B cell (primary cell): ENCODE results near the gene ESR2. TPM values are rescaled to one million over a fixed set of nuclear protein-coding genes. Genes with fewer than 3 reads are reported as not detected.

Experiments used
- ATAC-seq: fragments of 200-7000 bp; cut with Tn5 transposase; one replicate; pipeline ENCODE4 v1.10.0; 2021; ENCODE audit warnings: low read depth, mild to moderate bottlenecking, moderate number of reproducible peaks, moderate library complexity
- CTCF ChIA-PET: fragments of 350-600 bp; sonication (Branson Sonifier 250); formaldehyde crosslinking; loops from one replicate; lab custom pipeline; 2021; ENCODE audit warnings: antibody characterized with exemption, inconsistent platforms; lab: Charles Lee
- POLR2A ChIA-PET: fragments of 350-600 bp; sonication (Branson Sonifier 250); formaldehyde crosslinking; loops from one replicate; lab custom pipeline; 2021; ENCODE audit warnings: antibody characterized with exemption; lab: Charles Lee
- DNase-seq: peaks from one replicate; pipeline ENCODE4 v3.0.0; 2013
- H2AFZ ChIP-seq: 2 replicates; pipeline ENCODE4 v1.6.1; 2012; ENCODE audit warnings: mild to moderate bottlenecking, low read depth, low read length; ENCODE audit not compliant: insufficient read depth, poor library complexity, severe bottlenecking
- H3K27ac ChIP-seq, 2 donors: 1 replicate in 1 of 2; 2 replicates in 1 of 2; pipeline ENCODE4 v1.5.1; 2012 to 2013; ENCODE audit warnings: low read length in 2 of 2, mild to moderate bottlenecking in 2 of 2, moderate library complexity in 1 of 2
- H3K27me3 ChIP-seq, 4 experiments: fragments of 200-600 bp in 1 of 4; sonication (generic) in 1 of 4; replicated peaks in 1 of 4; 1 replicate in 2 of 4; 2 replicates in 2 of 4; pipeline versions ENCODE4 v1.6.1 to v1.7.0; 2013 to 2016; ENCODE audit warnings: low read length in 3 of 4, mild to moderate bottlenecking in 2 of 4, mixed read lengths in 1 of 4, moderate library complexity in 1 of 4; ENCODE audit not compliant: insufficient read depth in 4 of 4, control insufficient read depth in 3 of 4; ENCODE audit errors: control extremely low read depth in 1 of 4
- H3K36me3 ChIP-seq, 2 experiments: replicated peaks in 1 of 2; 1 replicate in 1 of 2; 2 replicates in 1 of 2; pipeline versions ENCODE4 v1.6.1 to v1.7.1; 2013; ENCODE audit warnings: low read length in 1 of 2; ENCODE audit not compliant: insufficient read depth in 2 of 2, control insufficient read depth in 1 of 2; ENCODE audit errors: control extremely low read depth in 1 of 2, extremely low read depth in 1 of 2
- H3K4me1 ChIP-seq, 2 donors: fragments of 200-600 bp in 1 of 2; sonication (generic) in 1 of 2; 1 replicate in 1 of 2; 2 replicates in 1 of 2; pipeline versions ENCODE4 v1.5.1 to v1.6.1; 2013 to 2017; ENCODE audit warnings: low read length in 2 of 2; ENCODE audit not compliant: control insufficient read depth in 2 of 2, insufficient read depth in 2 of 2
- H3K4me2 ChIP-seq: replicated peaks from 2 replicates; pipeline ENCODE3; 2012; ENCODE audit warnings: mild to moderate bottlenecking, low read depth, low read length; ENCODE audit not compliant: poor library complexity, severe bottlenecking
- H3K4me3 ChIP-seq, 5 experiments: fragments of 200-600 bp in 1 of 5; sonication (generic) in 1 of 5; 1 replicate in 3 of 5; 2 replicates in 2 of 5; pipeline versions ENCODE4 v1.5.1 to v1.7.0; 2011 to 2016; ENCODE audit warnings: low read length in 4 of 5, mild to moderate bottlenecking in 4 of 5, low read depth in 2 of 5, control low read depth in 1 of 5, moderate library complexity in 1 of 5; ENCODE audit not compliant: insufficient read depth in 1 of 5; ENCODE audit errors: control extremely low read depth in 1 of 5, extremely low read depth in 1 of 5
- H3K79me2 ChIP-seq: fragments of 200-600 bp; sonication (generic); one replicate; pipeline ENCODE4 v1.6.0; 2016; ENCODE audit warnings: low read length; ENCODE audit not compliant: control insufficient read depth, insufficient read depth
- H3K9ac ChIP-seq: fragments of 200-600 bp; sonication (generic); 2 replicates; pipeline ENCODE4 v1.6.1; 2017; ENCODE audit warnings: mild to moderate bottlenecking, low read length, moderate library complexity
- H3K9me3 ChIP-seq, 3 donors: one replicate each; pipeline versions ENCODE4 v1.6.1 to v1.7.1; 2013; ENCODE audit warnings: low read length in 2 of 3; ENCODE audit not compliant: control insufficient read depth in 2 of 3, insufficient read depth in 1 of 3; ENCODE audit errors: control extremely low read depth in 1 of 3
- H4K20me1 ChIP-seq: 2 replicates; pipeline ENCODE4 v1.6.0; 2012; ENCODE audit warnings: mild to moderate bottlenecking, low read length; ENCODE audit not compliant: insufficient read depth, control insufficient read depth, poor library complexity, severe bottlenecking
- H3K27ac Mint-ChIP-seq: one replicate; pipeline ENCODE4 v1.8.0; 2021; ENCODE audit warnings: mixed read lengths
- H3K27me3 Mint-ChIP-seq: one replicate; pipeline ENCODE4 v1.8.0; 2021; ENCODE audit warnings: mixed read lengths
- H3K4me1 Mint-ChIP-seq: one replicate; pipeline ENCODE4 v1.8.0; 2021; ENCODE audit warnings: mixed read lengths
- H3K4me3 Mint-ChIP-seq: one replicate; pipeline ENCODE4 v1.8.0; 2021; ENCODE audit warnings: mixed read lengths
- H3K9me3 Mint-ChIP-seq: one replicate; pipeline ENCODE4 v1.8.0; 2022; ENCODE audit warnings: mixed read lengths; ENCODE audit not compliant: insufficient read depth
- EZH2 ChIP-seq: IDR thresholded peaks from 2 replicates; pipeline ENCODE4 v1.6.1; 2012; ENCODE audit warnings: borderline replicate concordance, low read depth, mild to moderate bottlenecking, moderate library complexity, low read length; ENCODE audit not compliant: insufficient read depth, poor library complexity, severe bottlenecking
- WGBS: methylation state at CpG from one replicate; pipeline ENCODE4 v1.1.5; 2013; ENCODE audit warnings: missing lambda C conversion rate; ENCODE audit not compliant: insufficient coverage; 5-methylcytosine and 5-hydroxymethylcytosine counted together
- intact Hi-C: fragments of 100-400 bp; cut with micrococcal nuclease; formaldehyde crosslinking; loops from one replicate; pipeline ENCODE4 v1.10.0; 2022
- polyA plus RNA-seq: library from polyadenylated mRNA; depleted of rRNA; stranded (reverse); fragments of >200 nt; gene quantifications from 2 replicates; pipeline ENCODE4 v1.2.3, GENCODE V29; 2012
- total RNA-seq, 2 donors: library from RNA; stranded (reverse); fragments of 120-200 nt in 1 of 2; gene quantifications; 1 replicate in 1 of 2; 2 replicates in 1 of 2; pipeline versions ENCODE4 v1.2.3 to v1.2.4, GENCODE V29; 2013 to 2022
- TF ChIP-seq, protein P1 (sequence below): fragments of 200-600 bp; IDR thresholded peaks from one replicate; pipeline ENCODE4 v1.8.0; 2022; ENCODE audit warnings: antibody characterized with exemption, mild to moderate bottlenecking

The ESR2 gene
- total and polyA plus RNA-seq, 2 donors (not counting 1 experiment from before 2014, with no cell fraction given) = 5.4 to 87.8 TPM

GRCh38 chr14:64060199-64060545, 234.0 kb downstream of the ESR2 start:
- TF ChIP-seq, protein P1, sequence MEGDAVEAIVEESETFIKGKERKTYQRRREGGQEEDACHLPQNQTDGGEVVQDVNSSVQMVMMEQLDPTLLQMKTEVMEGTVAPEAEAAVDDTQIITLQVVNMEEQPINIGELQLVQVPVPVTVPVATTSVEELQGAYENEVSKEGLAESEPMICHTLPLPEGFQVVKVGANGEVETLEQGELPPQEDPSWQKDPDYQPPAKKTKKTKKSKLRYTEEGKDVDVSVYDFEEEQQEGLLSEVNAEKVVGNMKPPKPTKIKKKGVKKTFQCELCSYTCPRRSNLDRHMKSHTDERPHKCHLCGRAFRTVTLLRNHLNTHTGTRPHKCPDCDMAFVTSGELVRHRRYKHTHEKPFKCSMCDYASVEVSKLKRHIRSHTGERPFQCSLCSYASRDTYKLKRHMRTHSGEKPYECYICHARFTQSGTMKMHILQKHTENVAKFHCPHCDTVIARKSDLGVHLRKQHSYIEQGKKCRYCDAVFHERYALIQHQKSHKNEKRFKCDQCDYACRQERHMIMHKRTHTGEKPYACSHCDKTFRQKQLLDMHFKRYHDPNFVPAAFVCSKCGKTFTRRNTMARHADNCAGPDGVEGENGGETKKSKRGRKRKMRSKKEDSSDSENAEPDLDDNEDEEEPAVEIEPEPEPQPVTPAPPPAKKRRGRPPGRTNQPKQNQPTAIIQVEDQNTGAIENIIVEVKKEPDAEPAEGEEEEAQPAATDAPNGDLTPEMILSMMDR = no peak
- TF ChIP-seq EZH2 = no peak
- H3K27ac Mint-ChIP-seq = no peak overlapping the region
- no peak for DNase-seq
- no peaks in the 10 kb centered on the region for H3K27me3 Mint-ChIP-seq
- Histone ChIP-seq H3K27me3 (no peaks in the 10 kb centered on the region), H2AFZ (no peak overlapping the region), H3K9ac (no peak overlapping the region), H3K79me2 (no peaks in the 10 kb centered on the region), H3K4me1 (no peaks in the 10 kb centered on the region), H3K4me3 (no peak overlapping the region), H3K27ac (no peak overlapping the region), H3K36me3 (peaks cover 0 to 3% of the 10 kb centered on the region in 2 experiments), H3K9me3 (no peaks in the 10 kb centered on the region), H4K20me1 (no peaks in the 10 kb centered on the region), H3K4me2 (no peak overlapping the region)
- POLR2A ChIA-PET = no interaction called here
- H3K9me3 Mint-ChIP-seq = no peaks in the 10 kb centered on the region
- H3K4me3 Mint-ChIP-seq = no peak overlapping the region
- CTCF ChIA-PET = interaction anchor here (0.9 to 1.0 kb wide), 3 partner anchors 235 to 243 kb away, joined by 3 to 6 read pairs (median 3); partner anchors contain the start of gene ESR2
- no peak for ATAC-seq
- intact Hi-C loops = no loop called here
- WGBS = 100% methylated on average over 1 of the region's 1 CpG
- H3K4me1 Mint-ChIP-seq = no peaks in the 10 kb centered on the region

- TF ChIP-seq, protein P1 = no peak
- TF ChIP-seq EZH2 = no peak
- Histone ChIP-seq H3K9me3 (no peaks in the 10 kb centered on the region), H3K27ac (no peak overlapping the region), H3K4me3 (no peak overlapping the region), H2AFZ (no peak overlapping the region), H3K4me1 (no peaks in the 10 kb centered on the region), H3K4me2 (no peak overlapping the region), H4K20me1 (no peaks in the 10 kb centered on the region), H3K79me2 (no peaks in the 10 kb centered on the region), H3K27me3 (no peaks in the 10 kb centered on the region), H3K36me3 (peaks cover 0 to 3% of the 10 kb centered on the region in 2 experiments), H3K9ac (no peak overlapping the region)
- DNase-seq = no peak
- no peaks in the 10 kb centered on the region for H3K4me1 Mint-ChIP-seq
- intact Hi-C loops = no loop called here
- no peaks in the 10 kb centered on the region for H3K27me3 Mint-ChIP-seq
- CTCF ChIA-PET = interaction anchor here (0.9 to 1.0 kb wide), 3 partner anchors 235 to 244 kb away, joined by 3 to 6 read pairs (median 3); partner anchors contain the start of gene ESR2
- 93% methylated on average over 4 of the region's 6 CpGs for WGBS
- no peaks in the 10 kb centered on the region for H3K9me3 Mint-ChIP-seq
- POLR2A ChIA-PET = no interaction called here
- ATAC-seq = no peak
- H3K27ac Mint-ChIP-seq = no peak overlapping the region
- H3K4me3 Mint-ChIP-seq = no peak overlapping the region
Observed at GRCh38 chr14:64059454-64060198, 234.5 kb downstream of the ESR2 start.
